AG09319 (cell line): ENCODE data around the gene HDAC7.

ENCODE experiments used
- DNase-seq: peaks from one replicate; pipeline ENCODE4 v3.0.0-alpha.2; 2010; ENCODE audit warnings: low read depth; ENCODE audit errors: extremely low read depth
- TF ChIP-seq, protein P1 (sequence below): IDR thresholded peaks from 2 replicates; pipeline ENCODE4 v1.5.1; 2011; ENCODE audit warnings: low read depth, mild to moderate bottlenecking, inconsistent platforms, low read length, moderate library complexity

The HDAC7 gene

DNA sequence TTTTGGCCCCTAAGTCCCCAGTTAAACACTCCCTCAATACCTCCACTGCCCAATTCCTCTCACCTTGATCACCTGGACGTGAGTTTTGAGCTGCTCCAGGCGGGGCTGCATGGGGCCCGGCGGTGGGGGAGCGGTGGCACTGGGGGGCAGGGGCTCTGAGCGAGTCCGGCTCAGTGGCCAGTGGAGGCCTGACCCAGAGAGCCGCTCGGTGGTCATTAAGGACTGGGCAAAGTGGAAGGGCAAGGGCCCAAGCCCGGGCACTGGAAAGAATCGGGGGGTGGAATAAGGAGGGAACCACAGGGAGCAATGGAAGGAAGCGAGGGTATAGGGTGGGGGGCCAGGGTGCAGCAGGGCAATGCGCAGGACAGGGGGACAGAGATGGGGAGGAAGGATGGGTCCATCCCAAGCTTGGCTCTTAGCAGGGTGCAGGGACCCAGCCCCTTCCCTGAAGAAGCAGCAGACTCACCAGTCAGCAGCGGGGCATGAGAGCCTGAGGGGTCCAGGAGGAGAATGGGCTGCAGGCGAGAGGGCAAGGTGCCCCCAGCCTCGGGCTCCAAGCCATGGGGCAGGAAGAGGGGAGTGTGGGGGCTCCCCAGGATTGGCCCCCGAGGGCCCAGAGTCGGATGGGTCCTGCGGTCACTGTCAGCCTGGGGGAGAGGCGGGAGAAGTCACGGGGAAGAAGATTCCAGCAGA is 24.4 kb downstream of the HDAC7 start:
- no peak for DNase-seq
- TF ChIP-seq, protein P1, sequence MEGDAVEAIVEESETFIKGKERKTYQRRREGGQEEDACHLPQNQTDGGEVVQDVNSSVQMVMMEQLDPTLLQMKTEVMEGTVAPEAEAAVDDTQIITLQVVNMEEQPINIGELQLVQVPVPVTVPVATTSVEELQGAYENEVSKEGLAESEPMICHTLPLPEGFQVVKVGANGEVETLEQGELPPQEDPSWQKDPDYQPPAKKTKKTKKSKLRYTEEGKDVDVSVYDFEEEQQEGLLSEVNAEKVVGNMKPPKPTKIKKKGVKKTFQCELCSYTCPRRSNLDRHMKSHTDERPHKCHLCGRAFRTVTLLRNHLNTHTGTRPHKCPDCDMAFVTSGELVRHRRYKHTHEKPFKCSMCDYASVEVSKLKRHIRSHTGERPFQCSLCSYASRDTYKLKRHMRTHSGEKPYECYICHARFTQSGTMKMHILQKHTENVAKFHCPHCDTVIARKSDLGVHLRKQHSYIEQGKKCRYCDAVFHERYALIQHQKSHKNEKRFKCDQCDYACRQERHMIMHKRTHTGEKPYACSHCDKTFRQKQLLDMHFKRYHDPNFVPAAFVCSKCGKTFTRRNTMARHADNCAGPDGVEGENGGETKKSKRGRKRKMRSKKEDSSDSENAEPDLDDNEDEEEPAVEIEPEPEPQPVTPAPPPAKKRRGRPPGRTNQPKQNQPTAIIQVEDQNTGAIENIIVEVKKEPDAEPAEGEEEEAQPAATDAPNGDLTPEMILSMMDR = no peak

DNA sequence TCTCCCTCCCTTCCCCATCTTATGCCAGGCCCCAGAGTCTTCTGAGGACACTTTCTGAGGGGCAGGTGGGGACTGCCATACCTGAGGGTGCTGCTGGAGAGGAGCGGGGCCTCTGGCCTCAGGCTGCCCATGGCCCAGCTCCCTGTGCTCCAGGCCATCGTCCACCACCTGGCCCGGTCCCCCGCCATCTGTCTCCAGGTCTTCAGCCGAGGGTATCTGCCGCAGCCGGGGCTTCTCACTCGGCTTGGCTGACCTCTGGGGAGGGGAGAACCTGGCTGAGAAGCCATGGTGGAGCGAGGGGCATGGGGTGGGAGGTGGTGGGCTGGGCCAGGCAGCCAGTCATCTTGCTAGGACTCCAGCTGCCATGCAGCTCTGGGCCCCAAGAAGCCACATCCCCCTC is 25.0 kb downstream of the HDAC7 start:
- TF ChIP-seq, protein P1 = no peak
- DNase-seq = no peak

DNA sequence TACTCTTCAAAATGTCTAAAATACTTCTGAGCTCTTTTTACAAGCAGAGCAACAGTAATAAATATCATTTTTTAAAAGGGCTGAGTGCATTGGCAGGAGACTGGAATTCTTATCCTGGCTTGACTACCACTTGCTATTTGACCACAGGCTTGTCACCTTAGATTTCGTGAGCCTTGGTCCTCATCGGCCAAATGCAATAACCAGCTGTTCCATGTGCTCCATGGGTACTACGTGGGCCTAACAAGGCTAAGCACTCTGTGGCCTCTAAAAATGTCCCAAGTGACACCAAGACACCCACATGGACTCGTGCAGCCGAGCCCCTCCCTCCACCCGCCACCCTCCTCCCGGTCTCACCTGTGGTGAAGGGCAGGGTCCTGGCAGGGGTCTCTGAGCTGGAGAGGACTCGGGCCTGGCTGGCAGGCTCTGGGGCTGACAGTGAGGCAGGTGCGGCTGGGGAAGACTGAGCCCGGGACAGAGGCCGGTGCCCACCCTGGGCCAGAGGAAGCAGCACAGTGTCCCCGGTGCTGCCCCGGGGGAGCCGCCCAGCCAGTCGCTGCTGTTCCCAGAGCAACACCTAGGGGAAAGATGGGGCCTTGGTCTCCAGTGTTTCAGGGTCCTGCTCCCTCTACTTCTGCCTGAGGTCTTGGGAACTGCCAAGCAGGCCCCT is 26.6 kb downstream of the HDAC7 start:
- TF ChIP-seq, protein P1 = no peak
- DNase-seq = no peak

DNA sequence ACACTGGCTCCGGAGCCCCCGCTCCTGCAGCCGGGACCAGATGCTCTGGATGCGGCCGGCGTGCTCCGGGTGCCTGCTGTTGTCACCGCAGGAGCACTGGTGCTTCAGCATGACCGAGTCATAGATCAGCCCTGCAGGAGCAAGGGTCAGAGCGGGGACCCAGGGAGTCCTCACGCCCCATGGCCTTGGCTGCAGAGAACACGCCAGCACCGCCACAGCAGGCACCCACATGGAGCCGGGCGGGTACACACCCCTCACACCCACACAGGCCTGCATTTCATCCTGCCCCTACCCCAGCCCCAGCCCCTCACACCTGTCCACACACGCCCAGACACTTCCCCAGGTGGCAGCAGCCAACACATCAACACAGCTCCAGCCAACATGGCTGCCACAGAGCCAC is 27.8 kb downstream of the HDAC7 start:
- DNase-seq = no peak
- TF ChIP-seq, protein P1 = no peak

DNA sequence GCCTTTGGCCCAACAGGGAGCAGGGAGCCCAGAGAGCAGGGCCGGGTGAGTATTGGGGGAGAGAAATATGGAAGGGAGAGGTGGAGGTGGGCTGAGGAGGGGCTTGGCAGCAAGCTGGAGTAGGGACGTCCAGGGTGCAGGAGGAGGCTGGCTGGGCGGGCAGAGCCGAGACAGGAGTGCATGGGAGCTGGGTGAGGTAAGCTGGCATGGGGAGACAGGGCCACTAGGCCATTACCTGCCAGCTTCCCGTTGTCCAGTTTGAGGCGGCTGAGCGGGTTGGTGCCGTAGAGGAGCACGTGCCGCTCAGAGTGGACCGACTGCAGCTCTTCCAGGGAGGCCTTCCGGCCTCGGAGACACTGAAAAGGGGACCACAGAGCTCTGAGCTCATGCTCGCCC is 28.4 kb downstream of the HDAC7 start:
- TF ChIP-seq, protein P1 = no peak
- no peak for DNase-seq

DNA sequence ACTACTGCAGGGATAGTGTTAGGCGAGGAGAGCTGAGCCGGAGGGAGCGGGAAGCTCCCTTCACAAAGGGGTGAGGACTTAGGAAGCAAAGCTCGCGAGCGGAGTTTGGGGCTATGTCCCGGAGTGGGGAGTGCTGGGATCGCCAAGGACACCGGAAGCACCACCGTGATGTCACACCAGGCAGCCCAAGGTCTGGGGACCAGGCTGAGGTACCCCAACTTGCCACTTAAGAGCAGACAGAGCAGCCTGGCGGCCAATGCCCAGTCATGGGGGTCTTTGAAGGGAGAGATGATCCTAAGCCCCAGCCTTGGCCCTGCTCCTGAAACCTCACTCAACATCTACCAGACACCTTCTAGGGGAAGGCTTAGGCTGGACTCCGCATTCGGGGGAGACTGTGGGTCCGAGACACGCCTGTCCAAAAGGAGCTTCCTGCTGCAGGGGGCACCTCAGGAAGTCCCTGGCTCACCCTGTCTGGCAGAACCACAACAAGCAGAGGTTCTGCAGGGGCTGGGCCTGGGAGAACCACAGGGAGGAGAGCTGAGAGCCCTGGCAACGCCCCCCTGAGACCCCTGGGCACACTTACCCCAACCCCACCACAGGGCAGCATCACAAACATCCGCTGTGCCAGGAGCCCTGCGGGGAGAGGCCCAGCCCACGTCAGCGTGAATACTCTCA is 28.9 kb downstream of the HDAC7 start:
- TF ChIP-seq, protein P1 = no peak

More for the DNA sequence above, 28.9 kb downstream of the HDAC7 start:
- no peak for DNase-seq
